Measurements from ENCODE around the gene PTTG1IP.
A peak's percentile ranks its signal among the peaks of the same experiment; 100 is the strongest.
"Not testable (repeated sequence)": the region's sequence is repeated elsewhere in the genome, so short reads cannot be mapped to it uniquely, and the experiment has no call there.

The PTTG1IP gene

GRCh38 chr21:44873356-44874239 lies at the start of gene PTTG1IP:
PTTG1IP (minus strand) TSS chr21:44873690; CDS start chr21:44873616, 74 bp downstream.
- peak; percentile 100 for DNase-seq (ENCODE audit: low spot score)

- no peak for DNase-seq (ENCODE audit: low spot score)
Measured at GRCh38 chr21:44921928-44922327, 48.4 kb upstream of the PTTG1IP start.

- DNase-seq (ENCODE audit: low spot score) = no peak
Measured at GRCh38 chr21:44920694-44921604, 47.5 kb upstream of the PTTG1IP start, which contains the start of gene ITGB2. ITGB2 (minus strand) TSS chr21:44920899; CDS start chr21:44910782, 10,117 bp downstream.

- DNase-seq (ENCODE audit: low spot score) = no peak
Measured at GRCh38 chr21:44919913-44920693, 46.6 kb upstream of the PTTG1IP start.

- DNase-seq (ENCODE audit: low spot score) = no peak
Measured at GRCh38 chr21:44919111-44919912, 45.8 kb upstream of the PTTG1IP start.

- no peak for DNase-seq (ENCODE audit: low spot score)
Measured at GRCh38 chr21:44918581-44919033, 45.1 kb upstream of the PTTG1IP start.

GRCh38 chr21:44918107-44918470 lies 44.6 kb upstream of the PTTG1IP start:
- no peak for DNase-seq (ENCODE audit: low spot score)

- no peak for DNase-seq (ENCODE audit: low spot score)
Measured at GRCh38 chr21:44917446-44918106, 44.1 kb upstream of the PTTG1IP start.

GRCh38 chr21:44916965-44917364 lies 43.5 kb upstream of the PTTG1IP start:
- DNase-seq (ENCODE audit: low spot score) = no peak

GRCh38 chr21:44914176-44914874 lies 40.8 kb upstream of the PTTG1IP start:
- no peak for DNase-seq (ENCODE audit: low spot score)

- no peak for DNase-seq (ENCODE audit: low spot score)
Measured at GRCh38 chr21:44913425-44914175, 40.1 kb upstream of the PTTG1IP start.

GRCh38 chr21:44912506-44913412 lies 39.3 kb upstream of the PTTG1IP start:
- DNase-seq (ENCODE audit: low spot score) = not testable (repeated sequence)

- no peak for DNase-seq (ENCODE audit: low spot score)
Measured at GRCh38 chr21:44912158-44912473, 38.6 kb upstream of the PTTG1IP start.

- DNase-seq (ENCODE audit: low spot score) = no peak
Measured at GRCh38 chr21:44911384-44912157, 38.1 kb upstream of the PTTG1IP start.

GRCh38 chr21:44911068-44911383 lies 37.5 kb upstream of the PTTG1IP start:
- no peak for DNase-seq (ENCODE audit: low spot score)

- no peak for DNase-seq (ENCODE audit: low spot score)
Measured at GRCh38 chr21:44910229-44911067, 37.0 kb upstream of the PTTG1IP start.

GRCh38 chr21:44909719-44910118 lies 36.2 kb upstream of the PTTG1IP start:
- no peak for DNase-seq (ENCODE audit: low spot score)

Data from AG08396 (cell line).